ENCODE results near the gene HAGHL.

DNA sequence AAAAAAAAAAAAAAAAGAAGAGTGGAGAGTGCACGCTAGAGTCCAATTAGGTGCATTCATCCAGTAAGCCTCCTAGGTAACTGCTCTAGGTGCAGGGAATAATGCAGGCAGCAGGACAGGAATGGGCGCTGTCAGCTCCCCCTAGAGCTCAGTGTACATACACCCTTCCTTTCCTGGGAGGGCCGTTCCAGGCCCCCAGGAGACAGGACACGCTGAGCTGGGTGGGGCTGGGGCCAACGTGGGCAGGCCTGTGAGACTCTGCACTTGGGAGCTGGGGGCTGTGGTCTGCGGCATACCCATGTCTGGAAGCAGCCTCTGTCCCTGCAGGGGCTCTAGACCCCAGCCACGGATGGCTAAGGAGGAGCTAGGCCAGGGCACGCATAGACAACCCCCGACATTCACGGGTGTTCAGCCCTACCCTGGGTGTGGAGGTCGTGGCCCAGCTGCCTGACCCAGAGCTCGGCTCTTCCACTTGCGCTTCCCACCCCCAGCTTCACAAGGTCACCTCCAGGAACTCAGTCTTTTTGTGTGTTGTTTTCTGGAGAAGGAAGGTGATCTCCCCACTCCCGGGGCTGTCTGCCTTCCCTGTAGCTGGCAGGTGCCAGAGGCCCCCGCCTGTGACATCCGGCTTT, 7.0 kb upstream of the HAGHL start:
- TF ChIP-seq GATA2 (IDR thresholded peaks at IDR 0.05; ENCODE audit: low read depth, low read length) (no peak), GATA3 (IDR thresholded peaks at IDR 0.05; ENCODE audit: low read depth, low read length) (no peak)
